Medulla oblongata (tissue), 1 donor: ENCODE data around the gene DPY19L1.
"Not testable (repeated sequence)": the region's sequence is repeated elsewhere in the genome, so short reads cannot be mapped to it uniquely, and the experiment has no call there.

Experiments
- DNase-seq: peaks from one replicate; pipeline ENCODE4 v3.0.0-alpha.2; 2015; ENCODE audit errors: extremely low spot score

The DPY19L1 gene

GRCh38 chr7:35037211-35037525, at the start of gene DPY19L1:
TSS of gene DPY19L1 (minus strand) at chr7:35037485. CDS start at chr7:35037394, 91 bp downstream.
- DNase-seq: no peak

GRCh38 chr7:35079517-35079916, 42.2 kb upstream of the DPY19L1 start:
- DNase-seq: not testable (repeated sequence)

GRCh38 chr7:35074008-35074407, 36.7 kb upstream of the DPY19L1 start:
- not testable (repeated sequence) for DNase-seq

GRCh38 chr7:35072950-35073827, 35.9 kb upstream of the DPY19L1 start:
- DNase-seq: peak; percentile 7

- not testable (repeated sequence) for DNase-seq
Measured at GRCh38 chr7:35069084-35069483, 31.8 kb upstream of the DPY19L1 start.

- not testable (repeated sequence) for DNase-seq
Measured at GRCh38 chr7:35065382-35065781, 28.1 kb upstream of the DPY19L1 start.

- DNase-seq: not testable (repeated sequence)
Measured at GRCh38 chr7:35058571-35058970, 21.3 kb upstream of the DPY19L1 start.

GRCh38 chr7:35057505-35058451, 20.5 kb upstream of the DPY19L1 start:
- not testable (repeated sequence) for DNase-seq

GRCh38 chr7:35055733-35056132, 18.4 kb upstream of the DPY19L1 start:
- DNase-seq: not testable (repeated sequence)

GRCh38 chr7:35053488-35054175, 16.3 kb upstream of the DPY19L1 start:
- not testable (repeated sequence) for DNase-seq

- DNase-seq: not testable (repeated sequence)
Measured at GRCh38 chr7:35048390-35048789, 11.1 kb upstream of the DPY19L1 start.

GRCh38 chr7:35047912-35048305, 10.6 kb upstream of the DPY19L1 start:
- DNase-seq: not testable (repeated sequence)

- DNase-seq: not testable (repeated sequence)
Measured at GRCh38 chr7:35047263-35047911, 10.1 kb upstream of the DPY19L1 start.

- not testable (repeated sequence) for DNase-seq
Measured at GRCh38 chr7:35043301-35043700, 6.0 kb upstream of the DPY19L1 start.

- no peak for DNase-seq
Measured at GRCh38 chr7:35040906-35041305, 3.6 kb upstream of the DPY19L1 start.

GRCh38 chr7:35039343-35039742, 2.1 kb upstream of the DPY19L1 start:
- DNase-seq: no peak

- DNase-seq: no peak
Measured at GRCh38 chr7:35038354-35038753, 1.1 kb upstream of the DPY19L1 start.

- peak; percentile 96 for DNase-seq
Measured at GRCh38 chr7:35037526-35038341, 449 bp upstream of the DPY19L1 start.

- DNase-seq: peak; percentile 61
Measured at GRCh38 chr7:35036361-35037171, 719 bp downstream of the DPY19L1 start.
